Measurements from ENCODE around the gene GEMIN8.

- no peak for TF ChIP-seq GATA2 (IDR thresholded peaks at IDR 0.05; ENCODE audit: low read depth, low read length)
- TF ChIP-seq GATA3 (IDR thresholded peaks at IDR 0.05; ENCODE audit: low read depth, low read length): no peak
Measured at GRCh38 chrX:14014526-14014925, 15.2 kb downstream of the GEMIN8 start.
